H1 (cell line): ENCODE results near the gene MEX3C. TPM values are rescaled to one million over a fixed set of nuclear protein-coding genes. Genes with fewer than 3 reads are reported as not detected.

ENCODE experiments used
- CTCF ChIA-PET: fragments of 300-600 bp; sonication (Branson Sonifier 250); formaldehyde crosslinking; loops from one replicate; lab custom pipeline; 2021; ENCODE audit not compliant: partially characterized antibody; lab: Charles Lee
- POLR2A ChIA-PET: fragments of 300-600 bp; sonication (Branson Sonifier 250); formaldehyde crosslinking; loops from one replicate; lab custom pipeline; 2021; ENCODE audit warnings: inconsistent platforms; ENCODE audit not compliant: partially characterized antibody; lab: Charles Lee
- DNase-seq, 2 experiments: peaks; one replicate each; pipeline versions ENCODE4 v3.0.0 to v3.0.0-alpha.2; 2010 to 2022; ENCODE audit warnings: low spot score in 2 of 2, low read depth in 1 of 2, mixed read lengths in 1 of 2
- FAIRE-seq: peaks from 2 replicates; lab custom pipeline; 2011; peaks lifted over from hg19 to GRCh38; lab: Jason Lieb, UNC
- H2AFZ ChIP-seq: 2 replicates; pipeline ENCODE4 v1.8.1; 2012; ENCODE audit warnings: low read length, inconsistent platforms
- H2AK5ac ChIP-seq: 2 replicates; pipeline ENCODE4 v1.6.1; 2013; ENCODE audit warnings: low read depth, low read length
- H2BK120ac ChIP-seq: replicated peaks from 2 replicates; pipeline ENCODE3; 2013; ENCODE audit warnings: low read depth, low read length, inconsistent platforms
- H2BK12ac ChIP-seq: 2 replicates; pipeline ENCODE4 v1.6.1; 2013; ENCODE audit warnings: low read depth, low read length
- H2BK15ac ChIP-seq: 2 replicates; pipeline ENCODE4 v1.6.1; 2013; ENCODE audit warnings: low read length
- H2BK20ac ChIP-seq: 2 replicates; pipeline ENCODE4 v1.6.1; 2013; ENCODE audit warnings: low read length
- H2BK5ac ChIP-seq: 2 replicates; pipeline ENCODE4 v1.6.1; 2013; ENCODE audit warnings: low read depth, low read length
- H3K14ac ChIP-seq: 2 replicates; pipeline ENCODE4 v1.6.1; 2013; ENCODE audit warnings: inconsistent platforms; ENCODE audit not compliant: insufficient read length
- H3K18ac ChIP-seq: 2 replicates; pipeline ENCODE4 v1.6.1; 2013; ENCODE audit warnings: low read length; ENCODE audit errors: extremely low read depth
- H3K23ac ChIP-seq: 2 replicates; pipeline ENCODE4 v1.6.1; 2013; ENCODE audit warnings: inconsistent platforms; ENCODE audit not compliant: insufficient read length
- H3K23me2 ChIP-seq: 2 replicates; pipeline ENCODE4 v1.6.1; 2013; ENCODE audit warnings: low read depth, low read length
- H3K27ac ChIP-seq: 2 replicates; pipeline ENCODE4 v1.6.1; 2011; ENCODE audit warnings: low read depth, low read length, inconsistent platforms
- H3K27me3 ChIP-seq, 4 experiments: replicated peaks in 1 of 4; 1 replicate in 1 of 4; 2 replicates in 3 of 4; pipeline versions ENCODE4 v1.6.1 to v1.8.1; 2011 to 2013; ENCODE audit warnings: low read length in 3 of 4, mild to moderate bottlenecking in 3 of 4, inconsistent platforms in 2 of 4, mixed read lengths in 2 of 4, moderate library complexity in 1 of 4; ENCODE audit not compliant: control insufficient read depth in 3 of 4, insufficient read depth in 3 of 4; ENCODE audit errors: extremely low read depth in 1 of 4
- H3K36me3 ChIP-seq, 4 experiments: 2 replicates each; pipeline versions ENCODE4 v1.6.1 to v1.8.1; 2011 to 2013; ENCODE audit warnings: mild to moderate bottlenecking in 4 of 4, low read length in 3 of 4, moderate library complexity in 2 of 4, control low read depth in 1 of 4, inconsistent platforms in 1 of 4; ENCODE audit not compliant: insufficient read depth in 4 of 4, control insufficient read depth in 2 of 4
- H3K4ac ChIP-seq: replicated peaks from 2 replicates; pipeline ENCODE3; 2013; ENCODE audit warnings: low read length, low read depth, mixed read lengths, inconsistent platforms; ENCODE audit not compliant: insufficient read length
- H3K4me1 ChIP-seq, 4 experiments: replicated peaks in 1 of 4; 1 replicate in 1 of 4; 2 replicates in 3 of 4; pipeline versions ENCODE4 v1.6.1 to v1.8.1; 2011 to 2013; ENCODE audit warnings: low read length in 3 of 4, inconsistent platforms in 2 of 4, mixed read lengths in 1 of 4; ENCODE audit not compliant: insufficient read depth in 4 of 4, control insufficient read depth in 3 of 4
- H3K4me2 ChIP-seq, 2 experiments: 2 replicates each; pipeline versions ENCODE4 v1.6.1 to v1.8.1; 2011 to 2013; ENCODE audit warnings: low read depth in 2 of 2, low read length in 2 of 2, control low read depth in 1 of 2, inconsistent platforms in 1 of 2, mild to moderate bottlenecking in 1 of 2; ENCODE audit not compliant: insufficient read depth in 1 of 2
- H3K4me3 ChIP-seq, 4 experiments: fragments of 200-600, 300-600 bp in 1 of 4; sonication (generic), shearing (Covaris generic), sonication (Bioruptor Twin) in 1 of 4; 2 replicates each; pipeline versions ENCODE4 v1.5.1 to v1.8.1; 2011 to 2016; ENCODE audit warnings: low read length in 4 of 4, low read depth in 3 of 4, control low read depth in 2 of 4, inconsistent platforms in 2 of 4, mild to moderate bottlenecking in 2 of 4, mixed read lengths in 1 of 4, moderate library complexity in 1 of 4; ENCODE audit not compliant: insufficient read depth in 2 of 4; ENCODE audit errors: extremely low read depth in 1 of 4
- H3K56ac ChIP-seq: replicated peaks from 2 replicates; pipeline ENCODE3; 2013; ENCODE audit warnings: low read depth, mild to moderate bottlenecking, mixed read lengths, low read length, inconsistent platforms; ENCODE audit not compliant: insufficient read length
- H3K79me1 ChIP-seq: 2 replicates; pipeline ENCODE4 v1.6.1; 2013; ENCODE audit warnings: low read depth, low read length, control low read depth
- H3K79me2 ChIP-seq, 2 experiments: 2 replicates each; pipeline versions ENCODE4 v1.6.1 to v1.8.1; 2012 to 2013; ENCODE audit warnings: low read length in 2 of 2, mild to moderate bottlenecking in 2 of 2, inconsistent platforms in 1 of 2; ENCODE audit not compliant: insufficient read depth in 2 of 2, control insufficient read depth in 1 of 2
- H3K9ac ChIP-seq, 4 experiments: replicated peaks in 1 of 4; 1 replicate in 1 of 4; 2 replicates in 3 of 4; pipeline versions ENCODE4 v1.6.1 to v1.8.1; 2011 to 2013; ENCODE audit warnings: low read depth in 3 of 4, low read length in 3 of 4, control low read depth in 2 of 4, mild to moderate bottlenecking in 2 of 4, moderate library complexity in 2 of 4, inconsistent platforms in 1 of 4; ENCODE audit errors: extremely low read depth in 1 of 4
- H3K9me3 ChIP-seq, 2 experiments: 2 replicates each; pipeline versions ENCODE4 v1.6.1 to v1.8.1; 2012 to 2013; ENCODE audit warnings: mild to moderate bottlenecking in 2 of 2, moderate library complexity in 2 of 2, control low read depth in 1 of 2, inconsistent platforms in 1 of 2, low read depth in 1 of 2, low read length in 1 of 2, mixed read lengths in 1 of 2; ENCODE audit not compliant: insufficient read depth in 2 of 2
- H4K20me1 ChIP-seq, 2 experiments: replicated peaks in 1 of 2; 2 replicates each; pipeline versions ENCODE3 to v1.8.1; 2011 to 2013; ENCODE audit warnings: inconsistent platforms in 2 of 2, low read length in 2 of 2, mild to moderate bottlenecking in 1 of 2; ENCODE audit not compliant: insufficient read depth in 2 of 2, control insufficient read depth in 1 of 2
- H4K5ac ChIP-seq: 2 replicates; pipeline ENCODE4 v1.6.1; 2013; ENCODE audit warnings: low read length, low read depth, mixed read lengths, inconsistent platforms; ENCODE audit not compliant: insufficient read length
- H4K8ac ChIP-seq: 2 replicates; pipeline ENCODE4 v1.8.0; 2013; ENCODE audit warnings: mild to moderate bottlenecking, moderate library complexity, low read length, inconsistent platforms; ENCODE audit not compliant: insufficient read depth; ENCODE audit errors: extremely low read depth
- H4K91ac ChIP-seq: replicated peaks from 2 replicates; pipeline ENCODE3; 2013; ENCODE audit warnings: low read length, mixed read lengths, inconsistent platforms; ENCODE audit not compliant: insufficient read length
- JUN ChIP-seq: IDR thresholded peaks from 2 replicates; pipeline ENCODE4 v1.6.1; 2011; ENCODE audit warnings: low read depth, mild to moderate bottlenecking, improper control_type of control experiment, low read length
- SUZ12 ChIP-seq: fragments of 200-600 bp; sonication (generic); IDR thresholded peaks from 2 replicates; pipeline ENCODE4 v1.6.1; 2012; ENCODE audit warnings: mild to moderate bottlenecking, inconsistent platforms, low read length, moderate library complexity, mixed read lengths
- WGBS, 2 experiments: shearing (Covaris generic) in 1 of 2; methylation state at CpG; one replicate each; pipeline versions ENCODE4 v1.1.6 to v1.1.7; 2013 to 2015; ENCODE audit warnings: low lambda C conversion rate in 2 of 2, mixed read lengths in 2 of 2, inconsistent platforms in 1 of 2, low coverage in 1 of 2, missing lambda C conversion rate in 1 of 2; ENCODE audit not compliant: insufficient replicate concordance in 2 of 2, insufficient coverage in 1 of 2, insufficient read length in 1 of 2; ENCODE audit errors: extremely low coverage in 1 of 2, missing lambda C conversion rate in 1 of 2; 5-methylcytosine and 5-hydroxymethylcytosine counted together
- polyA plus RNA-seq, 7 experiments: library from polyadenylated mRNA; depleted of rRNA in 3 of 7; stranded (reverse) in 5 of 7; unstranded in 2 of 7; fragments of >200 nt in 5 of 7; fragments of 200-250 nt in 2 of 7; gene quantifications; 1 replicate in 5 of 7; 2 replicates in 1 of 7; 4 replicates in 1 of 7; pipeline versions ENCODE4 v1.2.1 to v1.2.3, GENCODE V29; 2011 to 2013; ENCODE audit warnings: missing spikeins in 2 of 7, mixed read lengths in 2 of 7
- total RNA-seq: library from RNA; stranded (reverse); fragmentation: NEBNext Ultra II Directional; extraction: Animal tissue kit (Norgen Biotek cat#: 25700); gene quantifications from 2 replicates; pipeline ENCODE4 v1.2.1, GENCODE V29; 2021

MEX3C gene
- total and polyA plus RNA-seq, 2 of the 8 experiments (the other 6 are each of a cell fraction or from before 2014, with no cell fraction given): 48.2 to 103 TPM

DNA sequence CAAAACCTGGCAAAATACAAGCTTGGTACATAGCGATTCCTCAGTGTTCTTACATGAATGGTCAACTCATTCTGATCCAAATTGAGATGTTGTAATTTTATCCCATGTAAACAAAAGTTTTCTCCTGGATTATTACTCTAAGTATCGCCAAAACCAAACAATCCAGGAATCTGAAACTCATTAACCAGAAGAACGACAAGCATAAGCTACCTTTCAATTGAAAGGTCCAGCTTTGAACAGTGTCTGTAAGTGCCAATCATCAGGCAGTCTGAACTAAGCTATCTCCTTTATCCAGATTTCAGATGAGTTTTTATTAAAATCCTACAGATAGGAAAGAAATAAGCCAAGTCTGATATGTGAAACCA lies 2.4 kb downstream of the MEX3C start:
- H3K4me2 ChIP-seq: peak overlapping the region; percentile 80 to 94
- FAIRE-seq: no peak
- H3K9me3 ChIP-seq: no peaks in the 10 kb centered on the region
- H3K14ac ChIP-seq: no peak overlapping the region
- no peak overlapping the region for H4K5ac ChIP-seq
- H2AFZ ChIP-seq: no peak overlapping the region
- H4K8ac ChIP-seq: no peak overlapping the region
- peak overlapping the region in 3 of 4 experiments; percentile 89 to 92 (median 89); a peak in 4 of 7 replicates for H3K9ac ChIP-seq
- no peak overlapping the region for H3K56ac ChIP-seq
- peaks cover 0 to 16% (median 7%) of the 10 kb centered on the region in 4 experiments; a peak in 5 of 7 replicates for H3K4me1 ChIP-seq
- peaks cover 17 to 31% of the 10 kb centered on the region in 2 experiments for H4K20me1 ChIP-seq
- H3K18ac ChIP-seq: no peak overlapping the region; the same call in 1 of the 2 replicates
- no peaks in the 10 kb centered on the region; the same call in 1 of the 2 replicates for H3K79me1 ChIP-seq
- peaks cover 2% of the 10 kb centered on the region for H3K23me2 ChIP-seq
- ChIA-PET CTCF (interaction anchor here (1.4 to 2.1 kb wide), 2 partner anchors 27 to 71 kb away, joined by 5 to 11 read pairs; no protein-coding TSS in a partner anchor), POLR2A (interaction anchor here (1.0 to 8.0 kb wide), 10 partner anchors 9 to 73 kb away, joined by 3 to 128 read pairs (median 5); no protein-coding TSS in a partner anchor)
- no peak overlapping the region for H2BK20ac ChIP-seq
- H4K91ac ChIP-seq: no peak overlapping the region
- H3K23ac ChIP-seq: no peak overlapping the region
- H3K36me3 ChIP-seq: peaks cover 0 to 13% (median 0%) of the 10 kb centered on the region in 4 experiments; a peak in 4 of 8 replicates
- TF ChIP-seq JUN (no peak), SUZ12 (no peak)
- no peak overlapping the region for H2BK15ac ChIP-seq
- peak overlapping the region; percentile 97 to 100 (median 99) for H3K4me3 ChIP-seq
- no peak overlapping the region for H3K4ac ChIP-seq
- H2BK5ac ChIP-seq: peak overlapping the region; percentile 88; the same call in 1 of the 2 replicates
- H2BK12ac ChIP-seq: no peak overlapping the region
- DNase-seq: no peak
- no peak overlapping the region for H2BK120ac ChIP-seq
- peak overlapping the region; percentile 68 for H3K27ac ChIP-seq
- H2AK5ac ChIP-seq: no peak overlapping the region; the same call in 1 of the 2 replicates
- 14% methylated on average over 3 of the region's 3 CpGs; no CpG with 5 or more reads in 1 of the 2 experiments for WGBS, 2 experiments
- peaks cover 49 to 68% of the 10 kb centered on the region in 2 experiments for H3K79me2 ChIP-seq
- no peaks in the 10 kb centered on the region for H3K27me3 ChIP-seq
